Hematopoietic multipotent progenitor cell (in vitro differentiated cells): Measurements from ENCODE around the gene SERPING1. TPM values are rescaled to one million over a fixed set of nuclear protein-coding genes. Genes with fewer than 3 reads are reported as not detected.
"Not testable (repeated sequence)": the region's sequence is repeated elsewhere in the genome, so short reads cannot be mapped to it uniquely, and the experiment has no call there.

Experiments used
- DNase-seq, 3 donors: peaks; one replicate each; pipeline ENCODE4 v3.0.0-alpha.2; 2011 to 2015; ENCODE audit warnings: low read depth in 2 of 3, low spot score in 2 of 3
- small RNA-seq: library from RNA; depleted of rRNA; stranded (forward); fragments of <200 nt; gene quantifications from one replicate; pipeline ENCODE3, GENCODE V24; 2012
- total RNA-seq: library from RNA; depleted of rRNA; stranded (reverse); fragments of >200 nt; gene quantifications from one replicate; pipeline ENCODE4 v1.2.3, GENCODE V29; 2012

Gene SERPING1
- total RNA-seq, 1 donor: 49.8 TPM

GRCh38 chr11:57649826-57650738, 52.6 kb downstream of the SERPING1 start, which contains the start of gene YPEL4:
YPEL4 (minus strand) TSS chr11:57649912; CDS start chr11:57647107, 2,805 bp downstream.
- DNase-seq: peak; percentile 64 to 95 (median 89)

- DNase-seq: no peak
These were observed 53.2 kb downstream of the SERPING1 start for GRCh38 chr11:57650739-57651090.

- no peak for DNase-seq
These were observed 53.9 kb downstream of the SERPING1 start for GRCh38 chr11:57651408-57651807.

GRCh38 chr11:57652230-57652629, 54.7 kb downstream of the SERPING1 start:
- DNase-seq: not testable (repeated sequence)

- DNase-seq: peak in 1 of 3 donors; percentile 31
These were observed 55.2 kb downstream of the SERPING1 start for GRCh38 chr11:57652662-57653061.

- no peak for DNase-seq
These were observed 55.7 kb downstream of the SERPING1 start for GRCh38 chr11:57653163-57653562.

- DNase-seq: no peak
These were observed 59.4 kb downstream of the SERPING1 start for GRCh38 chr11:57656885-57657193.

- DNase-seq: peak; percentile 95 to 99 (median 99)
These were observed 59.9 kb downstream of the SERPING1 start, which contains the start of gene CLP1 for GRCh38 chr11:57657194-57658022. CLP1 (plus strand) TSS chr11:57657762; CDS start chr11:57659477, 1,715 bp downstream.

GRCh38 chr11:57658023-57658361, 60.5 kb downstream of the SERPING1 start:
- peak in 1 of 3 donors; percentile 42 for DNase-seq

GRCh38 chr11:57659669-57660068, 62.2 kb downstream of the SERPING1 start:
- DNase-seq: no peak

GRCh38 chr11:57662893-57663292, 65.4 kb downstream of the SERPING1 start:
- peak in 1 of 3 donors; percentile 60 for DNase-seq

GRCh38 chr11:57663975-57664374, 66.5 kb downstream of the SERPING1 start:
- DNase-seq: no peak

Small RNA genes lying within 50 kb of the gene (small RNA-seq; reads per million reads assigned to genes)
- gene MIR130A: 3,884 reads per million, percentile 100 among the genes with 10 or more reads in this experiment

Other genes starting within 250 kb of the SERPING1 start
- gene PRG3, start 216.5 kb upstream of the SERPING1 start, total RNA-seq: not detected
- gene PRG2, start 207.0 kb upstream of the SERPING1 start, total RNA-seq: 5.4 TPM
- gene SLC43A3, start 170.6 kb upstream of the SERPING1 start, total RNA-seq: 93.7 TPM
- gene RTN4RL2, start 137.2 kb upstream of the SERPING1 start, total RNA-seq: 0.27 TPM
- gene SLC43A1, start 82.0 kb upstream of the SERPING1 start, total RNA-seq: 81.6 TPM
- 29.4 TPM for gene TIMM10, start 66.9 kb upstream of the SERPING1 start, total RNA-seq
- gene SMTNL1, start 60.1 kb upstream of the SERPING1 start, total RNA-seq: not detected
- gene UBE2L6, start 30.0 kb upstream of the SERPING1 start, total RNA-seq: 215 TPM
- 3.5 TPM for gene YPEL4, start 52.2 kb downstream of the SERPING1 start, total RNA-seq
- gene CLP1, start 60.1 kb downstream of the SERPING1 start, total RNA-seq: 10.0 TPM
- gene ZDHHC5, start 70.4 kb downstream of the SERPING1 start, total RNA-seq: 20.2 TPM
- gene MED19, start 114.5 kb downstream of the SERPING1 start, total RNA-seq: 21.5 TPM
- gene TMX2, start 114.9 kb downstream of the SERPING1 start, total RNA-seq: 42.8 TPM
- 96.7 TPM for gene SELENOH, start 143.8 kb downstream of the SERPING1 start, total RNA-seq
- gene BTBD18, start 154.1 kb downstream of the SERPING1 start, total RNA-seq: not detected
- 59.8 TPM for gene CTNND1, start 164.1 kb downstream of the SERPING1 start, total RNA-seq